H1 (cell line): ENCODE data around the gene LCOR. TPM values are rescaled to one million over a fixed set of nuclear protein-coding genes. Genes with fewer than 3 reads are reported as not detected.
A peak's percentile ranks its signal among the peaks of the same experiment; 100 is the strongest.

Experiments used
- CTCF ChIA-PET: fragments of 300-600 bp; sonication (Branson Sonifier 250); formaldehyde crosslinking; loops from one replicate; lab custom pipeline; 2021; ENCODE audit not compliant: partially characterized antibody; lab: Charles Lee
- POLR2A ChIA-PET: fragments of 300-600 bp; sonication (Branson Sonifier 250); formaldehyde crosslinking; loops from one replicate; lab custom pipeline; 2021; ENCODE audit warnings: inconsistent platforms; ENCODE audit not compliant: partially characterized antibody; lab: Charles Lee
- DNase-seq, 2 experiments: peaks; one replicate each; pipeline versions ENCODE4 v3.0.0 to v3.0.0-alpha.2; 2010 to 2022; ENCODE audit warnings: low spot score in 2 of 2, low read depth in 1 of 2, mixed read lengths in 1 of 2
- FAIRE-seq: peaks from 2 replicates; lab custom pipeline; 2011; peaks lifted over from hg19 to GRCh38; lab: Jason Lieb, UNC
- H2AFZ ChIP-seq: 2 replicates; pipeline ENCODE4 v1.8.1; 2012; ENCODE audit warnings: low read length, inconsistent platforms
- H2AK5ac ChIP-seq: 2 replicates; pipeline ENCODE4 v1.6.1; 2013; ENCODE audit warnings: low read depth, low read length
- H2BK120ac ChIP-seq: replicated peaks from 2 replicates; pipeline ENCODE3; 2013; ENCODE audit warnings: low read depth, low read length, inconsistent platforms
- H2BK12ac ChIP-seq: 2 replicates; pipeline ENCODE4 v1.6.1; 2013; ENCODE audit warnings: low read depth, low read length
- H2BK15ac ChIP-seq: 2 replicates; pipeline ENCODE4 v1.6.1; 2013; ENCODE audit warnings: low read length
- H2BK20ac ChIP-seq: 2 replicates; pipeline ENCODE4 v1.6.1; 2013; ENCODE audit warnings: low read length
- H2BK5ac ChIP-seq: 2 replicates; pipeline ENCODE4 v1.6.1; 2013; ENCODE audit warnings: low read depth, low read length
- H3K14ac ChIP-seq: 2 replicates; pipeline ENCODE4 v1.6.1; 2013; ENCODE audit warnings: inconsistent platforms; ENCODE audit not compliant: insufficient read length
- H3K18ac ChIP-seq: 2 replicates; pipeline ENCODE4 v1.6.1; 2013; ENCODE audit warnings: low read length; ENCODE audit errors: extremely low read depth
- H3K23ac ChIP-seq: 2 replicates; pipeline ENCODE4 v1.6.1; 2013; ENCODE audit warnings: inconsistent platforms; ENCODE audit not compliant: insufficient read length
- H3K23me2 ChIP-seq: 2 replicates; pipeline ENCODE4 v1.6.1; 2013; ENCODE audit warnings: low read depth, low read length
- H3K27ac ChIP-seq: 2 replicates; pipeline ENCODE4 v1.6.1; 2011; ENCODE audit warnings: low read depth, low read length, inconsistent platforms
- H3K27me3 ChIP-seq, 4 experiments: replicated peaks in 1 of 4; 1 replicate in 1 of 4; 2 replicates in 3 of 4; pipeline versions ENCODE4 v1.6.1 to v1.8.1; 2011 to 2013; ENCODE audit warnings: low read length in 3 of 4, mild to moderate bottlenecking in 3 of 4, inconsistent platforms in 2 of 4, mixed read lengths in 2 of 4, moderate library complexity in 1 of 4; ENCODE audit not compliant: control insufficient read depth in 3 of 4, insufficient read depth in 3 of 4; ENCODE audit errors: extremely low read depth in 1 of 4
- H3K36me3 ChIP-seq, 4 experiments: 2 replicates each; pipeline versions ENCODE4 v1.6.1 to v1.8.1; 2011 to 2013; ENCODE audit warnings: mild to moderate bottlenecking in 4 of 4, low read length in 3 of 4, moderate library complexity in 2 of 4, control low read depth in 1 of 4, inconsistent platforms in 1 of 4; ENCODE audit not compliant: insufficient read depth in 4 of 4, control insufficient read depth in 2 of 4
- H3K4ac ChIP-seq: replicated peaks from 2 replicates; pipeline ENCODE3; 2013; ENCODE audit warnings: low read length, low read depth, mixed read lengths, inconsistent platforms; ENCODE audit not compliant: insufficient read length
- H3K4me1 ChIP-seq, 4 experiments: replicated peaks in 1 of 4; 1 replicate in 1 of 4; 2 replicates in 3 of 4; pipeline versions ENCODE4 v1.6.1 to v1.8.1; 2011 to 2013; ENCODE audit warnings: low read length in 3 of 4, inconsistent platforms in 2 of 4, mixed read lengths in 1 of 4; ENCODE audit not compliant: insufficient read depth in 4 of 4, control insufficient read depth in 3 of 4
- H3K4me2 ChIP-seq, 2 experiments: 2 replicates each; pipeline versions ENCODE4 v1.6.1 to v1.8.1; 2011 to 2013; ENCODE audit warnings: low read depth in 2 of 2, low read length in 2 of 2, control low read depth in 1 of 2, inconsistent platforms in 1 of 2, mild to moderate bottlenecking in 1 of 2; ENCODE audit not compliant: insufficient read depth in 1 of 2
- H3K4me3 ChIP-seq, 4 experiments: fragments of 200-600, 300-600 bp in 1 of 4; sonication (generic), shearing (Covaris generic), sonication (Bioruptor Twin) in 1 of 4; 2 replicates each; pipeline versions ENCODE4 v1.5.1 to v1.8.1; 2011 to 2016; ENCODE audit warnings: low read length in 4 of 4, low read depth in 3 of 4, control low read depth in 2 of 4, inconsistent platforms in 2 of 4, mild to moderate bottlenecking in 2 of 4, mixed read lengths in 1 of 4, moderate library complexity in 1 of 4; ENCODE audit not compliant: insufficient read depth in 2 of 4; ENCODE audit errors: extremely low read depth in 1 of 4
- H3K56ac ChIP-seq: replicated peaks from 2 replicates; pipeline ENCODE3; 2013; ENCODE audit warnings: low read depth, mild to moderate bottlenecking, mixed read lengths, low read length, inconsistent platforms; ENCODE audit not compliant: insufficient read length
- H3K79me1 ChIP-seq: 2 replicates; pipeline ENCODE4 v1.6.1; 2013; ENCODE audit warnings: low read depth, low read length, control low read depth
- H3K79me2 ChIP-seq, 2 experiments: 2 replicates each; pipeline versions ENCODE4 v1.6.1 to v1.8.1; 2012 to 2013; ENCODE audit warnings: low read length in 2 of 2, mild to moderate bottlenecking in 2 of 2, inconsistent platforms in 1 of 2; ENCODE audit not compliant: insufficient read depth in 2 of 2, control insufficient read depth in 1 of 2
- H3K9ac ChIP-seq, 4 experiments: replicated peaks in 1 of 4; 1 replicate in 1 of 4; 2 replicates in 3 of 4; pipeline versions ENCODE4 v1.6.1 to v1.8.1; 2011 to 2013; ENCODE audit warnings: low read depth in 3 of 4, low read length in 3 of 4, control low read depth in 2 of 4, mild to moderate bottlenecking in 2 of 4, moderate library complexity in 2 of 4, inconsistent platforms in 1 of 4; ENCODE audit errors: extremely low read depth in 1 of 4
- H3K9me3 ChIP-seq, 2 experiments: 2 replicates each; pipeline versions ENCODE4 v1.6.1 to v1.8.1; 2012 to 2013; ENCODE audit warnings: mild to moderate bottlenecking in 2 of 2, moderate library complexity in 2 of 2, control low read depth in 1 of 2, inconsistent platforms in 1 of 2, low read depth in 1 of 2, low read length in 1 of 2, mixed read lengths in 1 of 2; ENCODE audit not compliant: insufficient read depth in 2 of 2
- H4K20me1 ChIP-seq, 2 experiments: replicated peaks in 1 of 2; 2 replicates each; pipeline versions ENCODE3 to v1.8.1; 2011 to 2013; ENCODE audit warnings: inconsistent platforms in 2 of 2, low read length in 2 of 2, mild to moderate bottlenecking in 1 of 2; ENCODE audit not compliant: insufficient read depth in 2 of 2, control insufficient read depth in 1 of 2
- H4K5ac ChIP-seq: 2 replicates; pipeline ENCODE4 v1.6.1; 2013; ENCODE audit warnings: low read length, low read depth, mixed read lengths, inconsistent platforms; ENCODE audit not compliant: insufficient read length
- H4K8ac ChIP-seq: 2 replicates; pipeline ENCODE4 v1.8.0; 2013; ENCODE audit warnings: mild to moderate bottlenecking, moderate library complexity, low read length, inconsistent platforms; ENCODE audit not compliant: insufficient read depth; ENCODE audit errors: extremely low read depth
- H4K91ac ChIP-seq: replicated peaks from 2 replicates; pipeline ENCODE3; 2013; ENCODE audit warnings: low read length, mixed read lengths, inconsistent platforms; ENCODE audit not compliant: insufficient read length
- CHD1 ChIP-seq: IDR thresholded peaks from 2 replicates; pipeline ENCODE4 v1.6.1; 2012; ENCODE audit warnings: low read depth, low read length, improper control_type of control experiment
- HDAC2 ChIP-seq, 2 experiments: fragments of 300-600 bp in 1 of 2; sonication (generic) in 1 of 2; IDR thresholded peaks; 2 replicates each; pipeline ENCODE4 v1.6.1; 2011 to 2012; ENCODE audit warnings: low read depth in 2 of 2, low read length in 2 of 2, mild to moderate bottlenecking in 2 of 2, moderate library complexity in 2 of 2, borderline replicate concordance in 1 of 2, inconsistent platforms in 1 of 2
- JUN ChIP-seq: IDR thresholded peaks from 2 replicates; pipeline ENCODE4 v1.6.1; 2011; ENCODE audit warnings: low read depth, mild to moderate bottlenecking, improper control_type of control experiment, low read length
- NRF1 ChIP-seq: IDR thresholded peaks from 2 replicates; pipeline ENCODE4 v1.6.1; 2011; ENCODE audit warnings: mild to moderate bottlenecking, low read depth, low read length, improper control_type of control experiment
- POU5F1 ChIP-seq: IDR thresholded peaks from 2 replicates; pipeline ENCODE4 v1.6.1; 2011; ENCODE audit warnings: low read depth, mild to moderate bottlenecking, low read length, moderate library complexity
- RBBP5 ChIP-seq: IDR thresholded peaks from 2 replicates; pipeline ENCODE4 v1.7.1; 2012; ENCODE audit warnings: low read depth, mild to moderate bottlenecking, inconsistent platforms, low read length, moderate library complexity, borderline replicate concordance
- RFX5 ChIP-seq: IDR thresholded peaks from 2 replicates; pipeline ENCODE4 v1.6.1; 2011; ENCODE audit warnings: low read depth, low read length, improper control_type of control experiment, borderline replicate concordance
- SAP30 ChIP-seq: fragments of 300-600 bp; sonication (generic); IDR thresholded peaks from 2 replicates; pipeline ENCODE4 v1.7.1; 2012; ENCODE audit warnings: low read length, moderate library complexity, mild to moderate bottlenecking, inconsistent platforms; ENCODE audit not compliant: insufficient read depth, insufficient replicate concordance
- WGBS, 2 experiments: shearing (Covaris generic) in 1 of 2; methylation state at CpG; one replicate each; pipeline versions ENCODE4 v1.1.6 to v1.1.7; 2013 to 2015; ENCODE audit warnings: low lambda C conversion rate in 2 of 2, mixed read lengths in 2 of 2, inconsistent platforms in 1 of 2, low coverage in 1 of 2, missing lambda C conversion rate in 1 of 2; ENCODE audit not compliant: insufficient replicate concordance in 2 of 2, insufficient coverage in 1 of 2, insufficient read length in 1 of 2; ENCODE audit errors: extremely low coverage in 1 of 2, missing lambda C conversion rate in 1 of 2; 5-methylcytosine and 5-hydroxymethylcytosine counted together
- polyA plus RNA-seq, 7 experiments: library from polyadenylated mRNA; depleted of rRNA in 3 of 7; stranded (reverse) in 5 of 7; unstranded in 2 of 7; fragments of >200 nt in 5 of 7; fragments of 200-250 nt in 2 of 7; gene quantifications; 1 replicate in 5 of 7; 2 replicates in 1 of 7; 4 replicates in 1 of 7; pipeline versions ENCODE4 v1.2.1 to v1.2.3, GENCODE V29; 2011 to 2013; ENCODE audit warnings: missing spikeins in 2 of 7, mixed read lengths in 2 of 7
- total RNA-seq: library from RNA; stranded (reverse); fragmentation: NEBNext Ultra II Directional; extraction: Animal tissue kit (Norgen Biotek cat#: 25700); gene quantifications from 2 replicates; pipeline ENCODE4 v1.2.1, GENCODE V29; 2021
- TF ChIP-seq, protein P1 (sequence below): IDR thresholded peaks from 2 replicates; pipeline ENCODE4 v1.6.1; 2012; ENCODE audit warnings: inconsistent platforms

LCOR gene
- total and polyA plus RNA-seq, 2 of the 8 experiments (the other 6 are each of a cell fraction or from before 2014, with no cell fraction given) = 4.7 to 25.5 TPM

DNA sequence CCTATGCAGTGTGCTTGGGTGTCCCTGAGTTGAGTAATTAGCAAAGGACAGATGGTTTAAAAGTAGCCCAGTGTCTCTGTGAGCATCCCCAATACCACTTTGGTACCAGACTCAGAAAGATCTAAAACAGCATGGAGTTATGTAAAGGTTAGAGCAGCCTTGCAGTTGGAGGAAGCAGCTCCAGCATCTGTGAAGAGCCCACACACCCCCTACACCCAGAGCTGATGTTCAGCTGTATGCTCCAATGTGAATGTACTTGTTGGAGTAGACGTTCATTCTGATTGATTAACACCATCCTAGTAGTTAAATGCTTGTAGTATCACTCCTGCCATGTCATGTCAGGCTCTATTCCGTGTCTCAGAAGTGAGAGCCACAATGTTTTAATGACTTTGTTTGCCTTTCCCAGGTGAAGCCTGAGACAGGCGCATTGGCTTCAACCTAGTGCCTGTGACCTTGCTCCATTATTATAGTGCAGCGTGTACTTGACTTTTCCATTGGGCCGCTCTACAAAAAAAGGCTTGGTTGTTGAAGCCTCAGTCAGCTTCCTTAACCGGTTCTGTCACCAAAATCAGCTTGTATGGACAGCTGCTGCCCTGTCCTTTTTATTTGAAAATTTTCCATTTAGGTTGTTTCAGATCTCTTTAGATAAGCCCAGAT lies 154.2 kb downstream of the LCOR start:
- no peaks in the 10 kb centered on the region for H4K20me1 ChIP-seq
- no peak overlapping the region for H3K4ac ChIP-seq
- H2AK5ac ChIP-seq = no peak overlapping the region; the same call in 1 of the 2 replicates
- no peak overlapping the region for H2AFZ ChIP-seq
- H2BK5ac ChIP-seq = no peak overlapping the region
- H3K9me3 ChIP-seq = no peaks in the 10 kb centered on the region
- 81% methylated on average over 6 of the region's 6 CpGs; no CpG with 5 or more reads in 1 of the 2 experiments for WGBS, 2 experiments
- H3K36me3 ChIP-seq = peaks cover 0 to 6% (median 3%) of the 10 kb centered on the region in 4 experiments; a peak in 5 of 8 replicates
- no peak overlapping the region; the same call in 1 of the 2 replicates for H4K8ac ChIP-seq
- H4K5ac ChIP-seq = no peak overlapping the region
- peaks cover 0 to 10% (median under 1%) of the 10 kb centered on the region in 4 experiments; a peak in 5 of 7 replicates for H3K4me1 ChIP-seq
- 0 out of 2 replicates have a peak overlapping the region, but pooled peaks have one; percentile 27 for H2BK20ac ChIP-seq
- no peak overlapping the region for H3K27ac ChIP-seq
- POLR2A ChIA-PET = no interaction called here
- H3K56ac ChIP-seq = no peak overlapping the region
- no peak overlapping the region for H3K23ac ChIP-seq
- H2BK120ac ChIP-seq = no peak overlapping the region
- H2BK15ac ChIP-seq = no peak overlapping the region
- no peak overlapping the region for H3K4me3 ChIP-seq
- no peak for TF ChIP-seq HDAC2 (IDR thresholded peaks at IDR 0.05; ENCODE audit: borderline replicate concordance in 1 of 2, low read depth in 2 of 2, low read length in 2 of 2)
- TF ChIP-seq CHD1 = no peak
- TF ChIP-seq, protein P1, sequence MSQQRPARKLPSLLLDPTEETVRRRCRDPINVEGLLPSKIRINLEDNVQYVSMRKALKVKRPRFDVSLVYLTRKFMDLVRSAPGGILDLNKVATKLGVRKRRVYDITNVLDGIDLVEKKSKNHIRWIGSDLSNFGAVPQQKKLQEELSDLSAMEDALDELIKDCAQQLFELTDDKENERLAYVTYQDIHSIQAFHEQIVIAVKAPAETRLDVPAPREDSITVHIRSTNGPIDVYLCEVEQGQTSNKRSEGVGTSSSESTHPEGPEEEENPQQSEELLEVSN = no peak
- no peak for TF ChIP-seq RBBP5
- TF ChIP-seq NRF1 = no peak
- TF ChIP-seq JUN = no peak
- TF ChIP-seq POU5F1 = no peak
- no peak for TF ChIP-seq SAP30
- no peak for TF ChIP-seq RFX5
- TF ChIP-seq, all 59 proteins: peak for 0
- DNase-seq (no peak), FAIRE-seq (peak; percentile 50)
- H4K91ac ChIP-seq = no peak overlapping the region
- no peak overlapping the region for H3K9ac ChIP-seq
- no peak overlapping the region for H3K18ac ChIP-seq
- H3K79me1 ChIP-seq = no peaks in the 10 kb centered on the region
- CTCF ChIA-PET = interaction anchor here (1.1 to 4.8 kb wide), 4 partner anchors 40 to 611 kb away, joined by 3 to 25 read pairs (median 4); partner anchors contain the start of gene PIK3AP1
- H3K27me3 ChIP-seq = no peaks in the 10 kb centered on the region
- no peak overlapping the region for H2BK12ac ChIP-seq
- no peak overlapping the region for H3K14ac ChIP-seq
- H3K79me2 ChIP-seq = no peaks in the 10 kb centered on the region
- no peaks in the 10 kb centered on the region for H3K23me2 ChIP-seq
- H3K4me2 ChIP-seq = no peak overlapping the region
